ENCODE measurements around the gene RGPD6.
"Not testable (repeated sequence)": the region's sequence is repeated elsewhere in the genome, so short reads cannot be mapped to it uniquely, and the experiment has no call there.

DNA sequence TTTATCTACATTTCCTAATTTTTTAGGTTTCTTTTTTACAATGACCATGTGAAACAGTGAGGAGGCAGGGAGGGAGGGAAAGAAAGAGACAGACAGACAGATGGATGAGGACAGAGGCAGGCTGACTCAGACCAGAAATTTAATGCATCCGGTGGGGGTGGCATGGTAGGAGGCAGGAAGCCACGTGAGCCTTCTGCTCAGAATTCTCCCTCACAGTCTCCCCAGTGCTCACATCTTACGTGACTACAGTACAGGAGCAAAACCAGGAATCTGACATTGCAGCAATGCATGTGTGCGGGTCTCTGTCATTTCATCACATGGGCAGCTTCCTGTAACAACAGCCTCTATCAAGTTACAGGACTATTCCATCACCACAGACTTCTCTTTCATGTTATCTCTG, 102.1 kb downstream of the RGPD6 start:
- TF ChIP-seq, protein P1, sequence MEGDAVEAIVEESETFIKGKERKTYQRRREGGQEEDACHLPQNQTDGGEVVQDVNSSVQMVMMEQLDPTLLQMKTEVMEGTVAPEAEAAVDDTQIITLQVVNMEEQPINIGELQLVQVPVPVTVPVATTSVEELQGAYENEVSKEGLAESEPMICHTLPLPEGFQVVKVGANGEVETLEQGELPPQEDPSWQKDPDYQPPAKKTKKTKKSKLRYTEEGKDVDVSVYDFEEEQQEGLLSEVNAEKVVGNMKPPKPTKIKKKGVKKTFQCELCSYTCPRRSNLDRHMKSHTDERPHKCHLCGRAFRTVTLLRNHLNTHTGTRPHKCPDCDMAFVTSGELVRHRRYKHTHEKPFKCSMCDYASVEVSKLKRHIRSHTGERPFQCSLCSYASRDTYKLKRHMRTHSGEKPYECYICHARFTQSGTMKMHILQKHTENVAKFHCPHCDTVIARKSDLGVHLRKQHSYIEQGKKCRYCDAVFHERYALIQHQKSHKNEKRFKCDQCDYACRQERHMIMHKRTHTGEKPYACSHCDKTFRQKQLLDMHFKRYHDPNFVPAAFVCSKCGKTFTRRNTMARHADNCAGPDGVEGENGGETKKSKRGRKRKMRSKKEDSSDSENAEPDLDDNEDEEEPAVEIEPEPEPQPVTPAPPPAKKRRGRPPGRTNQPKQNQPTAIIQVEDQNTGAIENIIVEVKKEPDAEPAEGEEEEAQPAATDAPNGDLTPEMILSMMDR (IDR thresholded peaks at IDR 0.05; ENCODE audit: poor library complexity, severe bottlenecking): not testable (repeated sequence)
- not testable (repeated sequence) for TF ChIP-seq MXI1 (conservative IDR thresholded peaks at IDR 0.05; ENCODE audit: poor library complexity, severe bottlenecking); EP300 (conservative IDR thresholded peaks at IDR 0.05; ENCODE audit: poor library complexity, severe bottlenecking); TAF1 (IDR thresholded peaks at IDR 0.05; ENCODE audit: low read depth); POLR2AphosphoS5 (IDR thresholded peaks at IDR 0.05); RAD21 (conservative IDR thresholded peaks at IDR 0.05)
